Activated naive CD8-positive, alpha-beta T cell treated with anti-CD3 and anti-CD28 coated beads, Interleukin-2, amount 10 ng/mL, durations not matched to agents 7 days and 5 days (primary cell): Measurements from ENCODE around the gene ALPK3. TPM values are rescaled to one million over a fixed set of nuclear protein-coding genes. Genes with fewer than 3 reads are reported as not detected.
A peak's percentile ranks its signal among the peaks of the same experiment; 100 is the strongest.

Source experiments
- ATAC-seq: fragments of 150-1000 bp; cut with Tn5 transposase; one replicate; pipeline ENCODE4 v1.10.0; 2021; ENCODE audit warnings: low read depth, moderate library complexity
- POLR2A ChIA-PET: fragments of 350-600 bp; sonication (Branson Sonifier 250); formaldehyde crosslinking; loops from one replicate; lab custom pipeline; 2021; ENCODE audit warnings: antibody characterized with exemption; lab: Charles Lee
- DNase-seq: peaks from one replicate; pipeline ENCODE4 v3.0.0; 2021
- H3K27ac Mint-ChIP-seq: one replicate; pipeline ENCODE4 v1.8.0; 2022; ENCODE audit warnings: mild to moderate bottlenecking, mixed read lengths
- H3K27me3 Mint-ChIP-seq: one replicate; pipeline ENCODE4 v1.8.0; 2022; ENCODE audit warnings: mild to moderate bottlenecking, moderate library complexity, mixed read lengths
- H3K36me3 Mint-ChIP-seq: one replicate; pipeline ENCODE4 v1.8.0; 2021; ENCODE audit warnings: mild to moderate bottlenecking, mixed read lengths
- H3K4me1 Mint-ChIP-seq: one replicate; pipeline ENCODE4 v1.8.0; 2021; ENCODE audit warnings: mixed read lengths
- H3K4me3 Mint-ChIP-seq: one replicate; pipeline ENCODE4 v1.8.0; 2022; ENCODE audit warnings: mild to moderate bottlenecking, moderate library complexity, mixed read lengths
- H3K9me3 Mint-ChIP-seq: one replicate; pipeline ENCODE4 v1.8.0; 2021; ENCODE audit warnings: mixed read lengths
- total RNA-seq, 2 experiments: library from RNA; stranded (reverse); gene quantifications; one replicate each; pipeline ENCODE4 v1.2.3, GENCODE V29; 2021

The ALPK3 gene
- total RNA-seq, 2 experiments from 2014 or later = 0.17 to 0.28 TPM

DNA sequence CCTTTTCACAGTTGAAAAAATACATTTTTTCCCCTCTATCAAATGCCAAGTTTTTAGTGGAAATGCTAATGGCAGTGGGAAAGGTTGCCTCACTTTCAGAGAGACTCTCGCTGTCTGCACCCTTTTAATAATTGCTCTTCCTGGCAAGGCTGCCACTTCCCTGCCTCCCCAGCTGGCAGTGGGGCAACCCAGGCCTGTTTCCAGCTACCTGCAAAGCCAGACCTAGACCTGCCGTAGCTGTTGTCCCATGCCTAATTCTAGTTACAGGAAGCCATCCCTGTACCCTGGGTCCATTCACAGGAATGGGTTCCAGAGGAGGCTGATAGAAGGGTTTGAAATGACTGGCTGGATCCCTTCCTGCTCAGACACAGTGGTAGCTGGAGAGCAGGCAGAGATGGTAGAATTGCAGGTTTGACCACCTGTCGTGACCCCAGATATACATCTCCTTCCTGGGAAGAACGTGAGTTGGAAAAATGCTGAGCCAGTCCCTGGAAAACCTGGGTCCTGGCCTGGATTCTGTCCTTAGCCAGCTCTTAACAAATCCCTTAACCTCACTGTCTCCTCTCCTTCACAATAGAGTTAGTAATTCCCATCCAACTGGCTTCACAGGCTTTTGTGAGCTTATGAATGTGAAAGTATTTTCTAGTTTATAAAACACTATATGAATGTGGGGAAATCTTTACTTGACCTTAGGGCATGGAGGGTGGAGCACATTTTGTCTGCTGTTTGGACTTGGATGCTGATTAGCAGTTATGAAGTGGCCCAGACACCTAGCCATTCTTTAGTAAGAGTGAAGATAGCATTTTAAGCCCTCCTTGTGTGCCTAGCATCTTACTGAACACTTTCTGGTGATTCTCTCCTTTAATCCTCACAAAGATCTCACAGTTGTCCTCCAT, 12.9 kb upstream of the ALPK3 start:
- DNase-seq = no peak
- no peak overlapping the region for H3K4me3 Mint-ChIP-seq
- no peak overlapping the region for H3K27ac Mint-ChIP-seq
- no peaks in the 10 kb centered on the region for H3K9me3 Mint-ChIP-seq
- H3K4me1 Mint-ChIP-seq = no peaks in the 10 kb centered on the region
- no peaks in the 10 kb centered on the region for H3K27me3 Mint-ChIP-seq
- peaks cover 13% of the 10 kb centered on the region for H3K36me3 Mint-ChIP-seq
- no peak for ATAC-seq
- POLR2A ChIA-PET = no interaction called here

DNA sequence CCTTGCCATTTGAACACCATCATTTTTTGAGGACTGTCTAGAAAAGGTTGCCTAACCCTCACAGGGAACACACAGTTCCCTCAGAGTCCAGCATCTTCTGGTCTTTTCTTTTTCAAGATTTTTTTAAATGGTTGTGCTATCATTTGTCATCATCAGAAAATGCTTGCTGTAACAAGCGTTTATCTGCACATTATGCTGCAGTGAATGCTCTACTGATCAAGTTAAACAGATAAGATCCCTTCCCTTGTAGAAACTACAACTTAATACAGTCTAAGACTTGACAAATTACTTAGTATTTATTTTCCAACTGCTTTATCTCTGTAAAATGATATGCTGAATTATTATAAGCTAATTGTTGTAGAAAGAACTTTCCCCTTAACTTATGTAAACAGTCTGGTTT, 11.9 kb upstream of the ALPK3 start:
- DNase-seq (no peak), ATAC-seq (no peak)
- POLR2A ChIA-PET = no interaction called here
- Mint-ChIP-seq H3K4me3 (no peak overlapping the region), H3K4me1 (no peaks in the 10 kb centered on the region), H3K27me3 (no peaks in the 10 kb centered on the region), H3K9me3 (no peaks in the 10 kb centered on the region), H3K27ac (no peak overlapping the region), H3K36me3 (peaks cover 15% of the 10 kb centered on the region)

DNA sequence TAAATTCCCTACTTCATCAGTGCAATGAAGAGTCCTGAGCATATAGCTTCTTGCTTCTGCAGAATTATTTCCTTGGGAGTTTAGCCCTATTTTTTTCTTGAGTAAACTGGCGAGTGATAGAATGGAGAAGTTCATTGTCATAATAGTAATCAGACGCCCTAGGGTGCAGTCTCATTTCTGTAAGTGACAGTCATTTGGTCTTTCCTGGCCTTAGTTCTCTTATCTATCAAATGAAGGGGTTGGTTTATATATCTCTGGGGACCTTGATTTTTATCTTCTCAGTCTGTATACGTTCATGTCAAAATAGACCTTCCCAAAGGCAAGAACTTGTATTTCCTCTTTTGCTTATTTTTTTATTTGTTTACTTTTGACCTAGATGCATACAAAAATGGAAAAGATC, 9.9 kb upstream of the ALPK3 start:
- H3K36me3 Mint-ChIP-seq = peaks cover 12% of the 10 kb centered on the region
- H3K9me3 Mint-ChIP-seq = no peaks in the 10 kb centered on the region
- no peaks in the 10 kb centered on the region for H3K27me3 Mint-ChIP-seq
- no peak for ATAC-seq
- H3K4me1 Mint-ChIP-seq = no peaks in the 10 kb centered on the region
- POLR2A ChIA-PET = no interaction called here
- no peak overlapping the region for H3K27ac Mint-ChIP-seq
- H3K4me3 Mint-ChIP-seq = no peak overlapping the region
- DNase-seq = no peak

DNA sequence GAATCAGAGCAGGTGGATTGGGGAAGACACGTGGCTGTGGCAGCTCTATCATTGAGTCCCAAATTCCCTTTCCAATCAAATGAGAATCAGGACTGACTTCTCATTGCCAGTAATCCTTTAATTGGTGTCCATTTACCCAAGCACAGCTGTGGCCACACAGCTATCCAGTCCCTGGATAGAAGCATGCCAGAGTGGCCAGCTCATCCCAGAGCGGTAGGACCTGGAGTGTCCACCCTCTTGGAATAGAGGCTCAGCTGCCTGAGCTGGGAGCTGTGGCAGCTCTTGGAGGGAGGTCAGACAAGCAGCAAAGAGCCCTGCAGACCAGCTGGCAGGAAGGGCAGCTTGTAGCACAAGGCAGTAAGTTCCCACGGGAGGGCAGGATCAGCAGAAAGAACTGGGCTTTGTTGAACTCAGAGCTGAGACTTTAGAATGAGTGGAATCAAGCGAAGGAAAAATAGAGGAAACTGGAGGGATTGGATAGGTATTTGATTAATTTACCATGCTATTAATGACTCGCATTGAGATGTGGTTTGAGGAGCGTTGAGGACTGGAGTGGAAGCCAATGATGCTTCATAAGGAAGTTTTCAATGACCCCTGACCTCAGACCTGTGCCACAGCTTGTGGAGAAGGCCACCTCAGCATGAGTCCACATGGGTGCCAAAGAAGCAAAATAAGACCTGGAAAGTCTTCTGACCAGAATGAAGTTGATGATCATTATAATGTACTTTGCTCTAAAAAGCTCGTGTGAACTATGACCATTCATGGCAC, 6.9 kb upstream of the ALPK3 start:
- Mint-ChIP-seq H3K27ac (peak overlapping the region; percentile 14), H3K9me3 (no peaks in the 10 kb centered on the region), H3K4me3 (no peak overlapping the region), H3K27me3 (peaks cover 2% of the 10 kb centered on the region), H3K4me1 (no peaks in the 10 kb centered on the region), H3K36me3 (peaks cover 12% of the 10 kb centered on the region)
- POLR2A ChIA-PET = no interaction called here
- DNase-seq (no peak), ATAC-seq (no peak)

DNA sequence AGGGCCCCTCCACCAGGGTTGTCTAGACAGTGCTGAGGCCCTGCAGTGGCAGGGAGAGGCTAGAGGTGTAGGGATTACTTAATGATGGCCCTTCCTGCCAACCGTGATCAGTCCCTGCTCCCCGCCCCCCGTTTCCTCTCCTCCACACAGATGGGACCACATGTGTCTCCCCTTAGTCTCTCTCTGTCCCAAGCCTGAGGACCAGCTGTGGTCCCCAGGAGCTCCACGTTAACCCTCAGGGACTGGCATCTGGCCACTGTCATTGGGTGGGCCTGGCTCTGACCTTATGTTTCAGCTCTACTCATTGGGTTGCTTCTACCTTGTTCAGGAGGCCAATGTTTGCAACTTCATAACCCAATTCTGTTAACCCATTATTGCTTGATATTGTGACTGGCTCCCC, 6.0 kb upstream of the ALPK3 start:
- POLR2A ChIA-PET = no interaction called here
- Mint-ChIP-seq H3K4me3 (no peak overlapping the region), H3K27ac (no peak overlapping the region), H3K9me3 (no peaks in the 10 kb centered on the region), H3K4me1 (no peaks in the 10 kb centered on the region), H3K27me3 (peaks cover 8% of the 10 kb centered on the region), H3K36me3 (peaks cover 10% of the 10 kb centered on the region)
- DNase-seq (no peak), ATAC-seq (peak; percentile 39)

DNA sequence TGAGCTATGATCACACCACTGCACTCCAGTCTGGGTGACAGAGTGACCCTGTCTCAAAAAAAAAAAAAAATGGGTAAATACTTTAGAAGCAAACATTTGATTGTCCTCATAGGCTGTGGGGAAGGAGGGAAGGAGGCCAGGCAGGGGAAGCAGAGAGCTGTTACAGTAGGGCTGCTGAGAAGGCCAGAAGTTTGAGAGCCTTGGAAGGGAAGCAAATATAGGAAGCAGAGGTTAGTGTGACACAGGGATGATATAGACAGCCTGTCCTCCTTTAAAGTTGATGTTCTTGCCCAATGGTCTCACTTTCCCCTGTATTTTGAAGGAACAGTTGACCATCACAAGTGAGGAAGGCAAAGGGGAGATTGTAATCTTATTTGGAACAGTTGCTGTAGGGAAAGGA, 5.3 kb upstream of the ALPK3 start:
- Mint-ChIP-seq H3K4me3 (no peak overlapping the region), H3K27ac (no peak overlapping the region), H3K4me1 (no peaks in the 10 kb centered on the region), H3K27me3 (peaks cover 12% of the 10 kb centered on the region), H3K36me3 (peaks cover 8% of the 10 kb centered on the region), H3K9me3 (no peaks in the 10 kb centered on the region)
- ATAC-seq (no peak), DNase-seq (no peak)
- POLR2A ChIA-PET = no interaction called here

DNA sequence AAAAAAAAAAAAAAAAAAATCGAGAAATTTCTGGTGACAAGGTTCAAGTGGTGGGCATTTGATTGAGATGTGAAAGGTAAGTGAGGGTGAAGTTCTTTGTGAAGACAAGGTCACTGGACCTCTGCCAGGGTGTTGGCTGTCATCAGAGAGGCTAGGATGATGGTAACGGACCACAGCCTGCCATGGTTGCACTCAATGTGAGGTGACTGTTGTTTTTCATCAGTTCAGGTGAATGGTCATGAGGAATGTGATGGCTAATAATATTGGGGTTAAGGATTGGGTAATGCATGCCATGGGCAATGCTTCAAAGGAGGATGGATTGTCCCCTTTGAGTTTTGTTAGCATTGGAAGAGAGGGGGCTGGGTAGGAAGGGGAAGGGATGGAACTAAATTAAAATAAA, 4.3 kb upstream of the ALPK3 start:
- no peak for ATAC-seq
- Mint-ChIP-seq H3K27me3 (peaks cover 12% of the 10 kb centered on the region), H3K27ac (no peak overlapping the region), H3K36me3 (peaks cover 4% of the 10 kb centered on the region), H3K4me1 (no peaks in the 10 kb centered on the region), H3K9me3 (no peaks in the 10 kb centered on the region), H3K4me3 (no peak overlapping the region)
- DNase-seq = no peak
- POLR2A ChIA-PET = no interaction called here

DNA sequence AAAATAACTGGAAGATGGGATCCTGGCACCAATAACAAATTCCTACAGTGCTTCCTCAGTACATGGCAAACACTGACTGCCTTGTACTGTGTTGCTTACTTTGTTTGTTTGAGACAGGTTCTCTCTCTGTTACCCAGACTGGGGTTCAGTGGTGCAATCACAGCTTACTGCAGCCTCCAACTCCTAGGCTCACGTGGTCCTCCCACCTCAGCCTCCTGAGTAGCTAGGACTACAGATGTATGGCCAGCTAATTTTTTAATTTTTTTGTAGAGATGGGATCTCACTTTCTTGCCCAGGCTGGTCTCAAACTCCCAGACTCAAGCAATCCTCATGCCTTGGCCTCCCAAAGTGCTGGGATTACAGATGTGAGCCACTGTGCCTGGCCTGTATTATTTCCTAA, 3.7 kb upstream of the ALPK3 start:
- Mint-ChIP-seq H3K27ac (no peak overlapping the region), H3K27me3 (peaks cover 14% of the 10 kb centered on the region), H3K4me1 (peaks cover 5% of the 10 kb centered on the region), H3K9me3 (no peaks in the 10 kb centered on the region), H3K4me3 (no peak overlapping the region), H3K36me3 (peaks cover 4% of the 10 kb centered on the region)
- POLR2A ChIA-PET = no interaction called here
- ATAC-seq = no peak
- DNase-seq = no peak

DNA sequence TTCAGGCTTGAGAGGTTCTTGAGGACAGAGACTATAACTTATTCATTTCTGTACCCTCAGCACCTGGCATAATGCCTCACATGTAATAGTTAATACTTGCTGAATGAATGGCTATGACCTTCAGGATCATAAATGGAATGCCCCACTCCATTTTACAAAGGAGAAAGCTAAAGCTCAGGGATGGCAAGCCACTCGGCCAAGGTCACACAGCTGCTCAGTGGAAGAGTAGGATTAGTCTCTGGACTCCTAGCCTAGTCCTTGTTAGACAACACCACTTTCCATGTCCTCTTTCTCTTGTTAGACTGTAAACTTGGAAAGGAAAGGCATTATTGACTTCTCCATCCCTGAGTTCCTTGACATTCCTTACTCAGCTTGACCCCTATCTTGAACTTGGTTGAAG, 3.2 kb upstream of the ALPK3 start:
- Mint-ChIP-seq H3K4me1 (peaks cover 5% of the 10 kb centered on the region), H3K36me3 (peaks cover 4% of the 10 kb centered on the region), H3K9me3 (no peaks in the 10 kb centered on the region), H3K27me3 (peaks cover 14% of the 10 kb centered on the region), H3K4me3 (no peak overlapping the region), H3K27ac (no peak overlapping the region)
- ATAC-seq = no peak
- no peak for DNase-seq
- POLR2A ChIA-PET = no interaction called here

DNA sequence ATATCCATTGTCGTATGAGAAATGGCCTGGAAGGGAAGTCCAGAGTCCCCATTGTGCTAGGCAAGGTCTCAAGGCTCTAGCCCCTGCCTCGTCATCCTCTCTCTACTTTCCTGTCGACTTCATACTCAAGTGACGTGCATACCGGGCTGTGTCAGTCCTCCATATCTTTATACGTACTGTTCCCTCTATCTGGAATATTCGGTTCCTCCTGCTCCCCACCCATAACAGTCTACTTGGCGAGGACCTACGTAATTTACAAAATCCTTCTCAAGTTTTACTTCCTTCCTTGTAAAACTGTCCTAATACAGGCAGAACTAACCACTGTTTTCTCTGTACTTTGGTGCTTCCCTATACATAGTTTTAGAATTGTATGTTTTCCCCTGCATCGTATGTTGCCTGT, 2.2 kb upstream of the ALPK3 start:
- no peak for ATAC-seq
- H3K9me3 Mint-ChIP-seq = no peaks in the 10 kb centered on the region
- peaks cover 14% of the 10 kb centered on the region for H3K27me3 Mint-ChIP-seq
- H3K4me1 Mint-ChIP-seq = peaks cover 5% of the 10 kb centered on the region
- no peak overlapping the region for H3K4me3 Mint-ChIP-seq
- no peak overlapping the region for H3K27ac Mint-ChIP-seq
- peaks cover 4% of the 10 kb centered on the region for H3K36me3 Mint-ChIP-seq
- DNase-seq = no peak
- POLR2A ChIA-PET = no interaction called here

DNA sequence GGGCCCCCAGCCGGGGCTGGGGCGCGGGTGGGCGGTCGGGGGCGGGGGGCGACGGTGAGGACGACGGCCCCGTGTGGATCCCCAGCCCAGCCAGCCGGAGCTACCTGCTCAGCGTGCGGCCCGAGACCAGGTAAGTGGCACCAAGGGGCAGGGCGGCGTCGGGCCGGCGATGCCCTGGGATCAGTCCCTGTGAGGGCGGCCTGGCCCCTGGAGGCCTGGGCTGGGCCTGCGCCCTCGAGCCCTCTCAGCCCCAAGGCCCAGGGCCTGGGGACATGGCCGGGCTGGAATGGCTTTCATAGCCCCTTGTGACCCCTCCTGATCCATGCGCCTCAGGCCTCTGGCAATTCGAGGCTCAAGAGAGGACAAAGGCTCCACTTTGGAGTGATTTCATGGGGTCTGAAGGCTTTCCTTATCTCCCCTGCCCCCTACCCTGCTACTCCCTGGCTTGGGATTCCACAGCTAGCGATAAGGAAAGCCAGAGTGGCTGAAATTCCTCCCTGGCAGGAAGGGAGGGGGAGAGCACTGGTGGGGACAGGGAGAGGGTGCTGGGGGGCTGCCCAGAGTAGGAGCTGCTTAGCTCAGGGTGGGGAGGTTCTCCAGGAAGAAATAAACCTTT, 418 bp downstream of the ALPK3 start:
- ATAC-seq (no peak), DNase-seq (no peak)
- Mint-ChIP-seq H3K27ac (no peak overlapping the region), H3K4me1 (peaks cover 5% of the 10 kb centered on the region), H3K9me3 (no peaks in the 10 kb centered on the region), H3K27me3 (peaks cover 14% of the 10 kb centered on the region), H3K4me3 (no peak overlapping the region), H3K36me3 (no peaks in the 10 kb centered on the region)
- POLR2A ChIA-PET = no interaction called here

DNA sequence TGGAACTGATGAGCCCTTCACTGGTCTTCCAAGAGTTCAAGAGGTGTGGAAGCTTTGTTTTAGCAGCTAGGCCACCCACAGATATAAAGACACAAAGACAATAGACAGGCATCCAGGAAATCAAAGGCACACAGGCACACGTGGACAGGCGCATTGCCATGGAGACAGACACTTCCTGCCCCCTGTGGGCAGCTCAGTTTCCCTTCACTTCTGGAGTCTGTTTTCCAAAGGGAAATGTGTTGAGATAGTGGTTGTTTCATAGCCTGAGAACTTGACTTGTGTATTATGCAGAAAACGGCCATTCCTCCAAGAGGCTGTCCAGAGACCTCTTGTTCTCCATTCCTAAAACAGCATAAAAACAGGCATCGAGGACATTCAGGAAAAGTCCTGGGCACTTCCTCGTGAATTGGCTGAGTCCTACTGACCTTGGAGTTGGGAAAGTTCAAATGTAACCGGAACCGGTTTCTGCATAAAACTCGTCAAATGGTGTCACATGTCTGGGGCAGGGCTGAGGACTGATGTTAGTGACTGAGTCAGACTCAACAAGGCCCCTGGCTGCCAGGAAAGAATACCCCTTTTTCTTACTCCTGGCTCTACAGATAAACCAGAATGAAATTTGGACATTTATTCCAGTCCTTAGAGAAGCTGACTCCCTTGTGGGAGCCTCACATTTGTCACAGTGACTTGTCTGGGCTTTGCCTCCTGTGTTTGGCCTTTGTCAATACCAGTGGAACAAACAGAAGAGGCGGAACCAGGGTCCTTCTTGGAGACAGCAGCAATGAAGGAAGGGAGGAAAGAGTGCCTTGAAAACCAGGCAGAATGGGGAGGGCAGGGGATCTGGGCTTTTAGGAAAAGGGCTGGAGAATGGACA, 1.3 kb downstream of the ALPK3 start:
- no peak overlapping the region for H3K27ac Mint-ChIP-seq
- H3K27me3 Mint-ChIP-seq = peaks cover 14% of the 10 kb centered on the region
- POLR2A ChIA-PET = no interaction called here
- H3K4me3 Mint-ChIP-seq = peak overlapping the region; percentile 53
- DNase-seq = no peak
- H3K4me1 Mint-ChIP-seq = peaks cover 5% of the 10 kb centered on the region
- ATAC-seq = peak; percentile 59
- H3K9me3 Mint-ChIP-seq = no peaks in the 10 kb centered on the region
- no peaks in the 10 kb centered on the region for H3K36me3 Mint-ChIP-seq

DNA sequence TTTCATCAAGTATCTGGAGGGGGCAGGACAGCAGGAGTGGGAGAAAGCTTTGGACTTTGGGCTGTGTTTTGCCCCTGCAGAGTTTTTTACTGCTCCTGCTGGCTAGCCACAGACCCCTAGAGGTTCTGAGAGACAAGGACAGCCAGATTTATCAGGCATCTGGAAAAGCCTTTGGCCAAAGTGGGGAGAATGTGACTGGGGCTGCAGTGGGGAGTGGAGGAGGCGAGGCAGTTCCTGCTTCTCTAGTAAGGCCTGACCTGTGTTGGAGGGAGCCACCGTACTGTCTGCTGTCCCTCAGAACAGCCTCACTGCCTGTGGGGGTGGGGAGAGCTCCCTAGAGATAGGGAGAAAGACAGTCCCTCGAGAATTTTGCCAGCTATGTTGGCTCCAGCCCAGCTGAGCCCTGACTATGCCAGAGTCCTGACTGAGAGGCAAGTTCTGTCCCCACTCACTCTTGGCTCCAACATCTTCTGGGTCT, 2.2 kb downstream of the ALPK3 start:
- peaks cover 5% of the 10 kb centered on the region for H3K4me1 Mint-ChIP-seq
- H3K27ac Mint-ChIP-seq = no peak overlapping the region
- peaks cover 14% of the 10 kb centered on the region for H3K27me3 Mint-ChIP-seq
- ATAC-seq = no peak
- no peaks in the 10 kb centered on the region for H3K9me3 Mint-ChIP-seq
- H3K4me3 Mint-ChIP-seq = no peak overlapping the region
- POLR2A ChIA-PET = interaction anchor here (0.6 kb wide), 1 partner anchor 187 kb away, joined by 3 read pairs; no protein-coding TSS in a partner anchor
- H3K36me3 Mint-ChIP-seq = no peaks in the 10 kb centered on the region
- no peak for DNase-seq
